Stimulated activated memory B cell treated with anti-CD40 and anti-IgM and Interleukin-4, amounts not matched to agents 10 μg/mL and 1 μg/mL and 100 μg/mL, for 72 hours (primary cell): ENCODE data around the gene MLLT3.

Experiments
- ATAC-seq: fragments of 150-1000 bp; cut with Tn5 transposase; 2 replicates; pipeline ENCODE4 v1.10.0; 2021
- H3K27ac Mint-ChIP-seq: one replicate; pipeline ENCODE4 v1.8.0; 2022; ENCODE audit warnings: mild to moderate bottlenecking, mixed read lengths
- H3K27me3 Mint-ChIP-seq: one replicate; pipeline ENCODE4 v1.8.0; 2022; ENCODE audit warnings: mixed read lengths
- H3K36me3 Mint-ChIP-seq: one replicate; pipeline ENCODE4 v1.8.0; 2022; ENCODE audit warnings: mixed read lengths
- H3K4me1 Mint-ChIP-seq: one replicate; pipeline ENCODE4 v1.8.0; 2022; ENCODE audit warnings: mixed read lengths
- H3K4me3 Mint-ChIP-seq: one replicate; pipeline ENCODE4 v1.8.0; 2022; ENCODE audit warnings: mild to moderate bottlenecking, moderate library complexity, mixed read lengths
- H3K9me3 Mint-ChIP-seq: one replicate; pipeline ENCODE4 v1.8.0; 2022; ENCODE audit warnings: mixed read lengths

Gene MLLT3

GRCh38 chr9:20319641-20320337 lies 302.5 kb downstream of the MLLT3 start:
- Mint-ChIP-seq H3K9me3 (no peaks in the 10 kb centered on the region), H3K4me3 (no peak overlapping the region), H3K4me1 (no peaks in the 10 kb centered on the region), H3K27me3 (no peaks in the 10 kb centered on the region), H3K27ac (no peak overlapping the region), H3K36me3 (no peaks in the 10 kb centered on the region)
- no peak for ATAC-seq

DNA sequence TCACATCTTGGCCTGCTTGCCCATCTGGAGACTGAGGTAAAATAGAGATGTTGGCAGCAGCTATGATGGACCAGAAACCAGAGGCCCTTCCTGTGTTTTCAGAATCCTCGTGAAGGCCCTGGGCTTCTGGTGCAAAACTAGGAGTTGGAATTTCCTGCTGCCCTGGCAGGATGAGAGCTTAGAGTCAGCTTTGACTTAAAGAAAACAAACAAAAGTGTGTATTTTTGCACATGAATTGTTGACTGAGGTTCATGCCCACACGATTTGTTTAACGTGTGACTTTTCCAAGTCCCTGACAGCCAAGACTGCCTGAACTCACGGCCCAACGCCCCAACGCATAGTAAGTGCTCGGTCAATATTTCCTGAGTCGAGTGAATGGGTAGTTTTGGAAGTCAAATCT lies 303.1 kb downstream of the MLLT3 start:
- Mint-ChIP-seq H3K36me3 (no peaks in the 10 kb centered on the region), H3K4me3 (no peak overlapping the region), H3K4me1 (no peaks in the 10 kb centered on the region), H3K27ac (no peak overlapping the region), H3K9me3 (no peaks in the 10 kb centered on the region), H3K27me3 (no peaks in the 10 kb centered on the region)
- no peak for ATAC-seq

GRCh38 chr9:20317701-20318100 lies 304.6 kb downstream of the MLLT3 start:
- ATAC-seq = peak; percentile 35
- Mint-ChIP-seq H3K27ac (no peak overlapping the region), H3K27me3 (no peaks in the 10 kb centered on the region), H3K9me3 (no peaks in the 10 kb centered on the region), H3K4me3 (no peak overlapping the region), H3K4me1 (no peaks in the 10 kb centered on the region), H3K36me3 (no peaks in the 10 kb centered on the region)

- H3K4me3 Mint-ChIP-seq = no peak overlapping the region
- H3K4me1 Mint-ChIP-seq = no peaks in the 10 kb centered on the region
- H3K9me3 Mint-ChIP-seq = no peaks in the 10 kb centered on the region
- peaks cover 10% of the 10 kb centered on the region for H3K27me3 Mint-ChIP-seq
- no peaks in the 10 kb centered on the region for H3K36me3 Mint-ChIP-seq
- no peak overlapping the region for H3K27ac Mint-ChIP-seq
- ATAC-seq = no peak
These were observed 305.9 kb downstream of the MLLT3 start for GRCh38 chr9:20316372-20316771.

GRCh38 chr9:20315677-20316076 lies 306.6 kb downstream of the MLLT3 start:
- no peak overlapping the region for H3K4me3 Mint-ChIP-seq
- H3K9me3 Mint-ChIP-seq = no peaks in the 10 kb centered on the region
- H3K4me1 Mint-ChIP-seq = no peaks in the 10 kb centered on the region
- H3K27me3 Mint-ChIP-seq = peaks cover 10% of the 10 kb centered on the region
- no peak for ATAC-seq
- no peak overlapping the region for H3K27ac Mint-ChIP-seq
- H3K36me3 Mint-ChIP-seq = no peaks in the 10 kb centered on the region

GRCh38 chr9:20314981-20315380 lies 307.3 kb downstream of the MLLT3 start:
- Mint-ChIP-seq H3K27me3 (peaks cover 10% of the 10 kb centered on the region), H3K27ac (no peak overlapping the region), H3K9me3 (no peaks in the 10 kb centered on the region), H3K4me3 (no peak overlapping the region), H3K36me3 (no peaks in the 10 kb centered on the region), H3K4me1 (no peaks in the 10 kb centered on the region)
- no peak for ATAC-seq

- no peak overlapping the region for H3K27ac Mint-ChIP-seq
- no peaks in the 10 kb centered on the region for H3K36me3 Mint-ChIP-seq
- H3K9me3 Mint-ChIP-seq = no peaks in the 10 kb centered on the region
- H3K4me3 Mint-ChIP-seq = no peak overlapping the region
- H3K27me3 Mint-ChIP-seq = peaks cover 10% of the 10 kb centered on the region
- no peaks in the 10 kb centered on the region for H3K4me1 Mint-ChIP-seq
- ATAC-seq = no peak
These were observed 308.9 kb downstream of the MLLT3 start for GRCh38 chr9:20313415-20313814.

GRCh38 chr9:20312732-20313131 lies 309.6 kb downstream of the MLLT3 start:
- H3K27me3 Mint-ChIP-seq = peaks cover 10% of the 10 kb centered on the region
- no peaks in the 10 kb centered on the region for H3K9me3 Mint-ChIP-seq
- H3K4me3 Mint-ChIP-seq = no peak overlapping the region
- ATAC-seq = no peak
- H3K4me1 Mint-ChIP-seq = no peaks in the 10 kb centered on the region
- H3K27ac Mint-ChIP-seq = no peak overlapping the region
- H3K36me3 Mint-ChIP-seq = no peaks in the 10 kb centered on the region

DNA sequence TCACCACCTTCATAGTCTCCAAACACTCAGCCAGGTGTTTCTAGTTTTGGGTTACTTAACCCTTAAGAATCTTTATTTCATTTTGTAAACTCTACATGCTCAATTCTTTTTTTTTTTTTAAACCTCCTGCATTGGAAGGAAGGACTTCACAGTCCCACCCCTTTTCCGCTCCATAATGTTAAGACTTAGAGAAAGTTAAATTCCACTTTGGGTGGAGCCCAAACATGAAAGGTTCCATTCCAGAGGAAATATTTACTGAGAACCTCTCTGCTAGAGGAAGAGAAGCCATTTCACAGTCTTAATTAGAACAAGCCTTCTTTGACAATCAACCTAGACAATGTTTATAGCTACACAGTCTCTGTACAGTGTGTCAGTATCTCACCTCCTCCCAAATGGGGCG lies 312.3 kb downstream of the MLLT3 start:
- no peak for ATAC-seq
- Mint-ChIP-seq H3K36me3 (no peaks in the 10 kb centered on the region), H3K9me3 (no peaks in the 10 kb centered on the region), H3K4me3 (no peak overlapping the region), H3K4me1 (no peaks in the 10 kb centered on the region), H3K27me3 (peaks cover 10% of the 10 kb centered on the region), H3K27ac (no peak overlapping the region)

DNA sequence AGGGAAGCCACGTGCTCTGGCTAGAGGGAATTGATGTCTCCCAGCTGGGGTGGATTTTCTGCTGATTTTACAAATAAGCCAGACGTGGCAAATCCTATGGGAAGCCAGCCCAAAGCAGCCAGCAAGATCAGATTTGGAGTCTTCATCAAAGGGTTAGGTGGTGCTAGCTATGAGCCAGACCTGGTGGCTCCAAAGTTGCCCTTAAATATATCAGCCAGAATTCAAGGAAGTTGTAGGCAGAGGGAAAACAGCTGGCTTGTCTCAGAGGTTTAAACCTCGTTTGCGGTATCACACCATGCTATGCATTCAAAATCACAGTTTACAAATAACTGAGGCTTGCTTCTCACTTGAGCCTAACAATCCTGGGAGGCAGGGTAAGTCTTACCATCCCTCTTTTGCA lies 313.2 kb downstream of the MLLT3 start:
- no peaks in the 10 kb centered on the region for H3K9me3 Mint-ChIP-seq
- no peaks in the 10 kb centered on the region for H3K36me3 Mint-ChIP-seq
- no peak for ATAC-seq
- H3K27me3 Mint-ChIP-seq = peaks cover 10% of the 10 kb centered on the region
- no peak overlapping the region for H3K27ac Mint-ChIP-seq
- no peaks in the 10 kb centered on the region for H3K4me1 Mint-ChIP-seq
- no peak overlapping the region for H3K4me3 Mint-ChIP-seq

DNA sequence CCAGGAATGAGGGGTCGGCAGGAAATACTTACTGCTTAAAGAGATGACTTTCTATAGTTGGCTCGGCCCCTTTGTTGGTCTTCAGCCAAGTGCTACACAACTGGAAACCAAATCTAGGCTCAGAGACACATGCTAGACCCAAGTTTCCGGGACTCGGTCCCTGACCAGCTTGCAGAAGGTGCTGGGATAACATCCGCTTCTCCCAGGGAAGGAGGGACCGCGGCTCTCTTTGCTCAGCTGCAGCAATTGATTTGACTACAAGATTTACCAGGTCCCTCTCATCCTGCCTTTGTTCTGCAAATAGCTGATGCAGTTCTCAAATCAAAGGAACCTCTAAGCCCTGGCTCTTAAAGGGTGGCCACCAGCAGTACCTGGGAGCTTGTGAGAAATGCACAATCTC lies 314.7 kb downstream of the MLLT3 start:
- peaks cover 10% of the 10 kb centered on the region for H3K27me3 Mint-ChIP-seq
- no peak overlapping the region for H3K27ac Mint-ChIP-seq
- no peak for ATAC-seq
- no peak overlapping the region for H3K4me3 Mint-ChIP-seq
- H3K9me3 Mint-ChIP-seq = no peaks in the 10 kb centered on the region
- H3K4me1 Mint-ChIP-seq = no peaks in the 10 kb centered on the region
- no peaks in the 10 kb centered on the region for H3K36me3 Mint-ChIP-seq

GRCh38 chr9:20305452-20305851 lies 316.8 kb downstream of the MLLT3 start:
- H3K4me1 Mint-ChIP-seq = no peaks in the 10 kb centered on the region
- no peak overlapping the region for H3K27ac Mint-ChIP-seq
- H3K36me3 Mint-ChIP-seq = no peaks in the 10 kb centered on the region
- H3K9me3 Mint-ChIP-seq = no peaks in the 10 kb centered on the region
- H3K4me3 Mint-ChIP-seq = no peak overlapping the region
- no peaks in the 10 kb centered on the region for H3K27me3 Mint-ChIP-seq
- ATAC-seq = no peak

DNA sequence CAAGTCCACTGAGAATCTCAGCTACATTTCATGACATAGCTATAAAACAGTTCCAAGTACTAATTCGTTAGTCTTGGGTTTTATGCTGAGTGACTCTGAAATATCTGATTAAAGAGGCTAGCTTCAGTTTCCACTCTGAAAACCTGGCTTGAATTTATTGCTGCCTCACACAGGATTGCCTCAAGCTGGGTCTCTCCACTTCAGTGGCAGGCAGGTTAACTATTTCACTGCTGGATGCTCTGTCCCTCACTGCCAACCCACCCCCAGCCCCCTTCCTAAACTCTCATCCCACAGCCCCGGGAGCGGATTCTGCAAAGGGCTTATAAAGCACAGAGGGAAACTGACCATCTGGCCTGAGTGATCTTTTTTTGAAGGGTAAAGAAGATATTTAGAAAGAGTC lies 318.3 kb downstream of the MLLT3 start:
- no peak for ATAC-seq
- Mint-ChIP-seq H3K27me3 (no peaks in the 10 kb centered on the region), H3K36me3 (no peaks in the 10 kb centered on the region), H3K9me3 (no peaks in the 10 kb centered on the region), H3K4me3 (no peak overlapping the region), H3K4me1 (no peaks in the 10 kb centered on the region), H3K27ac (no peak overlapping the region)

- H3K4me3 Mint-ChIP-seq = no peak overlapping the region
- no peaks in the 10 kb centered on the region for H3K4me1 Mint-ChIP-seq
- H3K27me3 Mint-ChIP-seq = no peaks in the 10 kb centered on the region
- no peak for ATAC-seq
- no peak overlapping the region for H3K27ac Mint-ChIP-seq
- no peaks in the 10 kb centered on the region for H3K36me3 Mint-ChIP-seq
- H3K9me3 Mint-ChIP-seq = no peaks in the 10 kb centered on the region
These were observed 319.2 kb downstream of the MLLT3 start for GRCh38 chr9:20303066-20303465.

- no peaks in the 10 kb centered on the region for H3K4me1 Mint-ChIP-seq
- no peak overlapping the region for H3K27ac Mint-ChIP-seq
- H3K9me3 Mint-ChIP-seq = no peaks in the 10 kb centered on the region
These were observed 320.1 kb downstream of the MLLT3 start for GRCh38 chr9:20302197-20302596.

DNA sequence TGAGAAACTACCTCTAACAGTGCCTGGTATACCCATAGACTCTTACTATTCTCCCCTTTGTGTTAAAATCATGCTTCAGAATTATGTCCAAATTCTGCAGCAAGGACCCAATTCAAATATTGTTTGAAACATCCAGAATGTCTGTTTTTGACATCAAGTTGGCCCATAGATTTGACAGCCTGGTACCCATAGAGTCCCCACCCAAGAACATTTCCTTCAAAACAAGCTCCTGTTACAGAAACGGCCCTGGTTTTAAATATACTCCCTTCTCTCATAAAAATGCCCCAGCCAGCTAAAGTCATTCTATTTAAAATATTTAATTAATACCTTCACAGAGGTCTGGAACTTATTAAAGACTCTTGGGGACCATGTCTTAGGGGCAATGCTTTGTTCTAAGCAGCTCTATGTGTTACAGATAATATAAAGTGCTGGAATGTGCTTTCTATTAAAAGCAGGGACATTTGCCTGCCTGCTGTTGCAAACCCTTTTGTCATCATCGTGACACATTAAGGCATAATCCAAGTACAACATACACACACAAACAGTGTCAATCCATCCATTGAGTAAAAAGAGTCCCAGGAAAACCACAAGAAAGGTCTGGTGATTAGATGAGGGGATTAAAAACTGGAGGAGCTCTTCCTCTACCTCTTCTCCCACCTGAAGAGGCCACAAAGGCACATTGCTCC lies 321.7 kb downstream of the MLLT3 start:
- no peaks in the 10 kb centered on the region for H3K9me3 Mint-ChIP-seq
- H3K27ac Mint-ChIP-seq = no peak overlapping the region
- no peaks in the 10 kb centered on the region for H3K4me1 Mint-ChIP-seq
- H3K4me3 Mint-ChIP-seq = no peak overlapping the region
- no peak for ATAC-seq
- no peaks in the 10 kb centered on the region for H3K36me3 Mint-ChIP-seq
- no peaks in the 10 kb centered on the region for H3K27me3 Mint-ChIP-seq

More at GRCh38 chr9:20302197-20302596, 320.1 kb downstream of the MLLT3 start:
- no peaks in the 10 kb centered on the region for H3K27me3 Mint-ChIP-seq
- ATAC-seq = no peak
- H3K4me3 Mint-ChIP-seq = no peak overlapping the region
- no peaks in the 10 kb centered on the region for H3K36me3 Mint-ChIP-seq
